ENCODE data around the gene NTN4. TPM values are rescaled to one million over a fixed set of nuclear protein-coding genes. Genes with fewer than 3 reads are reported as not detected.
"Not testable (repeated sequence)": the region's sequence is repeated elsewhere in the genome, so short reads cannot be mapped to it uniquely, and the experiment has no call there.

Gene NTN4
- total RNA-seq, 1 donor from 2014 or later: 81.5 TPM

- peak; percentile 31 for ATAC-seq (ENCODE audit: poor library complexity)
- no peak for DNase-seq
- intact Hi-C loops (cut with DNase I): no loop called here
Observed at GRCh38 chr12:95762123-95762785, 28.3 kb downstream of the NTN4 start.

- intact Hi-C loops (cut with DNase I): no loop called here
- ATAC-seq (ENCODE audit: poor library complexity): no peak
- DNase-seq: no peak
Observed at GRCh38 chr12:95760371-95760770, 30.2 kb downstream of the NTN4 start.

- intact Hi-C loops (cut with DNase I): no loop called here
- ATAC-seq (ENCODE audit: poor library complexity): no peak
- no peak for DNase-seq
Observed at GRCh38 chr12:95759718-95760117, 30.8 kb downstream of the NTN4 start.

- ATAC-seq (ENCODE audit: poor library complexity) (no peak), DNase-seq (no peak)
- intact Hi-C loops (cut with DNase I): no loop called here
Observed at GRCh38 chr12:95759039-95759438, 31.5 kb downstream of the NTN4 start.

GRCh38 chr12:95756362-95756761 is 34.2 kb downstream of the NTN4 start:
- intact Hi-C loops (cut with DNase I): no loop called here
- ATAC-seq (ENCODE audit: poor library complexity) (peak; percentile 46), DNase-seq (no peak)

GRCh38 chr12:95755261-95755865 is 35.2 kb downstream of the NTN4 start:
- intact Hi-C loops (cut with DNase I): no loop called here
- DNase-seq (no peak), ATAC-seq (ENCODE audit: poor library complexity) (peak; percentile 97)

GRCh38 chr12:95746062-95746461 is 44.5 kb downstream of the NTN4 start:
- ATAC-seq (ENCODE audit: poor library complexity); DNase-seq; intact Hi-C loops (cut with DNase I): not testable (repeated sequence)

- no peak for ATAC-seq (ENCODE audit: poor library complexity)
- no peak for DNase-seq
- intact Hi-C loops (cut with DNase I): no loop called here
Observed at GRCh38 chr12:95742586-95742985, 48.0 kb downstream of the NTN4 start.

- DNase-seq (no peak), ATAC-seq (ENCODE audit: poor library complexity) (no peak)
- intact Hi-C loops (cut with DNase I): no loop called here
Observed at GRCh38 chr12:95741635-95742034, 48.9 kb downstream of the NTN4 start.

GRCh38 chr12:95740751-95741150 is 49.8 kb downstream of the NTN4 start:
- DNase-seq: no peak
- intact Hi-C loops (cut with DNase I): no loop called here
- ATAC-seq (ENCODE audit: poor library complexity): no peak

- DNase-seq (peak; percentile 83), ATAC-seq (ENCODE audit: poor library complexity) (peak; percentile 87)
- intact Hi-C loops (cut with DNase I): no loop called here
Observed at GRCh38 chr12:95739561-95740313, 50.8 kb downstream of the NTN4 start.

- intact Hi-C loops (cut with DNase I): no loop called here
- no peak for DNase-seq
- ATAC-seq (ENCODE audit: poor library complexity): no peak
Observed at GRCh38 chr12:95738024-95738611, 52.4 kb downstream of the NTN4 start.

- intact Hi-C loops (cut with DNase I): no loop called here
- ATAC-seq (ENCODE audit: poor library complexity) (peak; percentile 73), DNase-seq (peak; percentile 63)
Observed at GRCh38 chr12:95736631-95737030, 53.9 kb downstream of the NTN4 start.

GRCh38 chr12:95735728-95736127 is 54.8 kb downstream of the NTN4 start:
- DNase-seq; intact Hi-C loops (cut with DNase I); ATAC-seq (ENCODE audit: poor library complexity): not testable (repeated sequence)

- intact Hi-C loops (cut with DNase I): no loop called here
- ATAC-seq (ENCODE audit: poor library complexity): peak; percentile 30
- no peak for DNase-seq
Observed at GRCh38 chr12:95733141-95733825, 57.3 kb downstream of the NTN4 start.

- ATAC-seq (ENCODE audit: poor library complexity) (no peak), DNase-seq (no peak)
- intact Hi-C loops (cut with DNase I): no loop called here
Observed at GRCh38 chr12:95731519-95731958, 59.0 kb downstream of the NTN4 start.

GRCh38 chr12:95730457-95730856 is 60.1 kb downstream of the NTN4 start:
- no peak for DNase-seq
- no peak for ATAC-seq (ENCODE audit: poor library complexity)
- intact Hi-C loops (cut with DNase I): no loop called here

- intact Hi-C loops (cut with DNase I): no loop called here
- ATAC-seq (ENCODE audit: poor library complexity): no peak
- no peak for DNase-seq
Observed at GRCh38 chr12:95726903-95727302, 63.7 kb downstream of the NTN4 start.

GRCh38 chr12:95724767-95725166 is 65.8 kb downstream of the NTN4 start:
- intact Hi-C loops (cut with DNase I): no loop called here
- ATAC-seq (ENCODE audit: poor library complexity) (no peak), DNase-seq (no peak)

All from Right ventricle myocardium superior (tissue), 1 donor.